GM18868 (cell line): Measurements from ENCODE around the gene COL12A1.

Source experiments
- ATAC-seq: cut with Tn5 transposase; IDR thresholded peaks from one replicate; pipeline ENCODE4 v1.9.1; 2021; ENCODE audit warnings: mild to moderate bottlenecking, moderate library complexity; ENCODE audit not compliant: unreplicated experiment

The COL12A1 gene

DNA sequence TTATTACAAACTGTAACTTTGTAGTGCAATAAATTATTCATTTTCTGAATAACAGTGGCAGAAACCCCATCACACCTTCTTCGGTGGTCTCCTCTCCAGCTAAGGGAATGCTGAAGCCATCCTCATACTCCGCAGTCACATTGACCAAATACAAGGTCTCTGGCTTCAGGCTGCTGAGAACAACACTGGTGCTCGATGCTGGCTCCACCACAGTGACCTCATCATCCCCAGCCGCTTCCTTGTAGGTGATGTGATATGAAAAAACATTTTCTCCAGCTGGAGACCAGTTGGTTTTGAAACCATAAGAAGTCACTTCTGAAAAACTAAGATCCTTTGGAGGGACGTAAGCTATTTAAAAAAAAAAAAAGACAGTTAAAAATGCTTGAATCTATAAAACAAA, 25.0 kb downstream of the COL12A1 start:
- no peak for ATAC-seq

DNA sequence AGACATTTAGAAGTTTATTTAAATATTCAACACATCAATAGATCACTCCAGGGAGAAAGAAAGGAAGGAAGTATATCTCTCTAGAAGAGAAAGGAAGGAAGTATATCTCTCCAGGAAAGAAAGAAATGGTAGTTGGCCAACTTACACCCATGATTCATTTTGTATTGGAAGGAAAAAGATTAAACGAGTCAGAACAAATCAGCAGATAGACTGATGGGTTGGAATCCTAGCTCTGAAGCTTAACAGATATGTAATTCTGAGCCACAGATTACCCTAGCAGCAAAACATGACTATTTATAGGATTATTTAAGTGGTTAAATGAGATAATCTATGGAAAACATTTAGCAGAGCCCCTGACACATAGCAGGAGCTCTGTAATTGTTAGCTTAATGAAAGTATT, 27.1 kb downstream of the COL12A1 start:
- no peak for ATAC-seq

DNA sequence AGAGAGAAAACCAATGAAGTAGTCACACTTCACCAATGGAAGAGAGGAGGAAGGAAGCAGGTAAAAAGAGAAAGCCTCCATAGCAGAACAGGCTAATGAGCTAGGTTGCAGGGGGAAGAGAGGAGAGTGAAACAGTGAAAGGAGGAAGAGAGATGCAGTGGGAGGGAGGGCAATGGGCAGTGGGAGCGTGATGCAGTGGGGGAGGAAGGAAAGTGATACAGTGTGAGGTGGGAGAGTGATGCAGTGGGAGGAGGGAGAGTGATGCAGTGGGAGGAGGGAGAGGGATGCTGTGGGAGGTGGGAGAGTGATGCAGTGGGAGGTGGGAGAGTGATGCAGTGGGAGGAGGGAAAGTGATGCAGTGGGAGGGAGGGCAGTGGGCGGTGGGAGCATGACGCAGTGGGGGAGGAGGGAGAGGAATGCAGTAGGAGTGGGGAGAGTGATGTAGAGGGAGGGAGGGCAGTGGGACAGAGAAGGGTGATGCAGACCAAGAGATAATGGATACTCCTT, 29.7 kb downstream of the COL12A1 start:
- no peak for ATAC-seq

DNA sequence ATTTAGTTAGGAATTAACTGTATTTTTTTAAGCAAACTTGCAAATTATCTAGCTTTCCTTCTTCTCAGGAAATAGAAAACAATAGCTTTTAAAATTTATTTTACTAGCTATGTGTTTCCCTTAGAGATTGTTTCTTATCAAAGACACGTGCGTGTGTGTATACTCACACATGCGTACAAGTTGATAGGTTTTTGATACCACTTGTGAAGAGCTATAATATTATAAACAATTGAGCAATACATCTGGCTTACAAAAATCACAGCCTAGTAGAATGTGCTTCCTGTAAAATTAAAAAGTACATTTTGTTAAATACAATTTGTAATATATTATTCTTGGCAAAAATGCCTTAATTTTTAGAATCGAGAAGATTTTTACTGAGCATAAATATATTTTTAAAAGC, 33.9 kb downstream of the COL12A1 start:
- no peak for ATAC-seq

DNA sequence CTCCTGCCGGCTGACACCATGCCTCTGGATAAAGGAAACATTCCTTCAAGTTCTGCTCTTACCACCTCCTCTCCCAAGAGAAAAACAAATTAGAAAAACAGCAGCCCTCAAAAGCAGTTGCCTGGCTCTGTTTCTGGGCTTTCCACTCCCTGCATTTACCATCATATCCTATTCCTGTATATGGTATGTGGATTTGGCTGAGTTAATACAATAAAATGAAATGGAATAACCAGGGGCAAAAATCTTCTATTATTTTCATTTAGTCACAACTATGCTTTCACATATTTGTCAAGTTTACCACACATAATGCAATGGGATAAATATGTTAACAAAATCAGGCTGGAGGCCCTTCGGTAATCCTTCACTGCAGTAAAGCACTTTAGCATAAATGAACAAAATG, 34.3 kb downstream of the COL12A1 start:
- no peak for ATAC-seq

DNA sequence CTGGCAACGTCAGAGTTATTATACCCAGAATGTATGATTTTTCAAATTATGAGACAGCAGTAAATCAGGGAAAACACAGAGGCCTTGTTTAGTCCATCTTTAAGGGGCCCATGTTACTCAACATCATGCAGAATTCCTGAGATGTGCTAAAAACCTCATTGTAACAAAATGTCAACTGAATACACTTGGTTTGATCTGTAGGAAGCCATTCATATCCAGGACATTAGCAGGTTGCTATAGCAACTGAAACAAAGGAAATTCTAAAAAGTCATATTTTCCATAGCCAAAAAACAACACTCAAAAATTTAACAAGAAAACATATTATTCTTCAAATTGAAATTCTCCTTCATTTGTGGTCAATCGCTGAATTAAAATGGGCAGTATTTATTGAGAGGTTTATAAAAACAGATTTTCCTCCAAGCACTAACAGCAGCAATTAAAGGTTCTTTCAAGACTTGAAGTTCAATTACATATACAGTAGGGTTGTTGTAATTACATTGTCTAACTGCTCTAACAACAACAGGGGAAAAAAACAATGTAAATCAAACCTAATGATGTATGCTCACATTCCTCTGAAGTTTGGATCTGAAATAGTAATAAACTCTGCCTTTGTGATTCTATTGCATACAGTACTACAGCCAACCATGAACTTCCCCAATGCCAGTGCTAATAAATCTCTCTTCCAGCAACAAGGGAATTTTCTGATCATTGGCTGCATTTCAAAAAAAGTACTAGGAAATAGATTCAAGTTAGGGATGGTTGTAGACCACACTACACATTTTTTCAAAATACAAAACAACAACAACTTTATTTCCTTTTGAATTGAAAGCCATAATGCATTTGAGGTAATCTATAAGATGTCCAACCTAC, 34.9 kb downstream of the COL12A1 start:
- no peak for ATAC-seq

DNA sequence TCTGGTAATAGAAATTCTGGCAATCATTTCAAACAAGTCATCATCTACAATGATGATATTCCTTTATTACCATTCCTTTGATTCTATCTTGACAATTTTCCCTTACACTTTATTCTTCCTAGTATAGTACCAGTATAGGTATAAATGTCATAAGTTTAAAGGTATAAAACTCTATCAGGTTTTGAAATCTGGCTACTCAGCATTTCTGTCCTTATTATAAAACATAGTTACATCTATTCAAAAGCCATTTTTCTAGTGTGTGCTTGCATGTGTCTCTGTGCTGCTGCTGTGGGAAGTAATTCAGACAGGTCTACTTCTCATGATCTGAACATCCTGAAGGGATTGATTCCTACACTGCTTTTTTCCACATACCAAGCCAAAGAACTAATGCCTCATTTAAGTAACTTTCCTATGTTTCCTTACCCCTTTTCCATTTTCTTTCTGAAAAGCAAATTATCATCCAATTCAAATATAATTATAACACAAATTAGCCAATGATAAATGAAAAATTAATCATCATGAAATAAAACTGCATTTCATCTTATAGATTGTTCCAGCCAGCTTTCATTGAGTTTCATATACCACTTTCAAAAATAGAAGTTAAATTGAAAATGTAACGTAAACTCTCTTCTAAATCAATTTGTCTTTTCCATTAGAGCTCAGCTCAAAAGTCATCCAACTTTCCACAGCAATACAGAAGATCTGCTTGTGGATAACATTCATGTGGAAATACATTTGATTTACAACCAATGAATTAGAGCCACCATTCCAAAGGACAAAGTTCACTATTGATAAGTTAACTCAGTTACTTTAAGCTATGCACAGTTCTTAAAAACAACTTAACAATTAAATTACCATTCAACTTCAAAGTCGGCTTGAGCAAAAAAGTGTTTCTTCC, 35.9 kb downstream of the COL12A1 start:
- no peak for ATAC-seq

DNA sequence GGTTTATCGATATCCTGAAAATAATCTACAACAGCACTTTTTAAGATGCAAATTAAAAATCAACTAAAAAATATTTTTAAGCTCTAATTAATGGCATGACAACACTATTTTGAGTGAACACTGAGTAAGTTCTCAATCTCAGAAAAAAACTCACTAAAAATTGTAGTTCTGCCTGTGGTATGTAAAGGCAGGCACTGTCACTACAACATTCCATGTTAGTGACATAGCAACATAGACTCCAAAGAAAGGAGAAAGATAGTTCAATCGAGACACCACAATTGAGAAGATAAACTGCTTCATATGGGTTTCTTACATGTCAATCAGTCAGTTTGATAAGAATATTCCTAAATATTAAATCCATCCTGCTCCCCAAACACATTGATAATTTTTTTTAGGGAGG, 38.0 kb downstream of the COL12A1 start:
- no peak for ATAC-seq

DNA sequence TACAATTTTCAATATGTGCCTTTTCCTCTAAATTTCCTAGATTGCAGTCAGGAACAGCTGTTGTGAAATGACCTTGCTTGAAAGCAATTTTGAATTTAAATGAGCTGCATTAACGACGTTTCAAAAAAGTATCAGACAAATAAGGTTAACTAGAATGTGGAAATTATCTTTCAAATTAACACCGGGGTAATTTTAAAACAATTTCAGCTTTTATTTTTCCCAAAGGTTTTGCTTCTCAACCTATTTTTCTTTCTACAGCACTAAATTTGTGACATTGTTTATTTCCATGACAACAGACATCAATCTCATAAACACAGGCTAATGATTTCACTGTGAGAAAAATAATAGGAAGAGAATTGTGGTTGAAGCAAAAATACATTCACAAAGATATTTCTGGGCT, 38.5 kb downstream of the COL12A1 start:
- no peak for ATAC-seq

DNA sequence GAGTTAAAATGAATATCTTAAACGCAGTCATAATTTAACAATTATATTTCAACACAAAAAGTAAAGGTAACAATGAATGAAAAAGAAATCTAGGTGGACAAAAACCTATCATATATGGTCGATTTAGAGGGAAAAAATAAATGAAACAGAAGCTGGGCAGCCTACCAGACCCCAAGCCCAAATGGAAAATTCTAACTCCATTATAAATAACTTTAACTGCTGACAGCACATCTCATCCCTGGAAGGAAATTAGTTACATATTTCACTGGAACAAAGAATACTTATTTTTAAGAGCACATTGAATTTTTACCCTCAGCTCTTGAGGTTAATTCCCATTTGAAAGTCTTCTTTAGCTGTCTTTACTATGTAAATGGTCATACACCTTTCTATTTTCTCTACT, 39.1 kb downstream of the COL12A1 start:
- ATAC-seq = no peak

DNA sequence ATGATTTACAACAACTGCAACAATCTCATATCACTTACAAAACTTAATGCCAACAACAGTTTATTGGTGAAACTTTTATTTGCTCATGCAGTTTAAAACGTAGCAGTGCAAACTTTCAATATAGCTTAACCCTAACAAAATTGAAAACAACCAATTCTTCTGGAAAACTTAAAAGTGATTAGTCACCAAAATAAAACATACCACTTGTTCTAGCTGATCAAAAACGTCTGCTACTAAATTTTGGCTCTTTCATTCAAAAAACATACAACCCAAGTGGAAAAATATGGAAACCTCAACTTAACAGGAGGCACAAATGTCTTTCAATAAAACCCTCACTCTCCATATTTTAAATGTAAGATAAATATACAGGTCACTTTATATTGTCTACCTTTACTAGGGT, 39.6 kb downstream of the COL12A1 start:
- no peak for ATAC-seq

DNA sequence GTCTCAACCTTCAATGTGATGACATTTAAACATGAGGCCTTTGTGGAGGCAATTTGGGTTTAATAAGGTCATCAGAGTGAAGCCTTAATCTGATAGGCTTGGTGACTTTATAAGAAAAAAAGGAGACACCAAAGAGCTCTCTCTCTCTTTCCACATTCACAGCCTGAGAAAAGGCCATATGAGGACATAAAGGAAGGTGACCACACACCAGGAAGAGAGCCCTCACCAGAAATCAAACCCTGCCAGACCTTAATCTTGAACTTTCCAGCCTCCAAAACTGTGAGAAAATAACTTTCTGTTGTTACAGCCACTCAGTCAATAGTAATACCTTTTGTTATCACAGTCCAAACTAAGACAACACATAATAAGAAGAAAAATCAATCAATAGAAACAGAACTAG, 47.7 kb downstream of the COL12A1 start:
- no peak for ATAC-seq

DNA sequence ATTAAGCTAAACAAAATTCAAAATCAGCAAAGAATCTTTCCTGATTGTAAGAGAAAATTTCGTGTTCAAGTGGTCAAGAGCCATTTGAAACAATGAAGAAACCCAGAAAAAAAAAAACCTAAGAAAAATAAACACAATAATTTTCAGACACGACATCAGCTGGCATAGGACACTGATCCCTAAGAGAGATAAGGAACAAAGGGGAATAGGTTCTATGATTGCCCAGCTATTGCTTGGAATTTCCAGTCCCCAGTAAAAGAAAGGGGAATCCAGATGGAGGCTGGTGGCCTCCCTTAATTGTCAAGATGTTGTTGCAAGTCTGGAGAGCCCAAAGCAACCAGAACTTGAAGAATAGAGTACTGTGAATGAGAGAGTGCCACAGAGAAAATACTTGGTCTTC, 48.5 kb downstream of the COL12A1 start:
- ATAC-seq = no peak

DNA sequence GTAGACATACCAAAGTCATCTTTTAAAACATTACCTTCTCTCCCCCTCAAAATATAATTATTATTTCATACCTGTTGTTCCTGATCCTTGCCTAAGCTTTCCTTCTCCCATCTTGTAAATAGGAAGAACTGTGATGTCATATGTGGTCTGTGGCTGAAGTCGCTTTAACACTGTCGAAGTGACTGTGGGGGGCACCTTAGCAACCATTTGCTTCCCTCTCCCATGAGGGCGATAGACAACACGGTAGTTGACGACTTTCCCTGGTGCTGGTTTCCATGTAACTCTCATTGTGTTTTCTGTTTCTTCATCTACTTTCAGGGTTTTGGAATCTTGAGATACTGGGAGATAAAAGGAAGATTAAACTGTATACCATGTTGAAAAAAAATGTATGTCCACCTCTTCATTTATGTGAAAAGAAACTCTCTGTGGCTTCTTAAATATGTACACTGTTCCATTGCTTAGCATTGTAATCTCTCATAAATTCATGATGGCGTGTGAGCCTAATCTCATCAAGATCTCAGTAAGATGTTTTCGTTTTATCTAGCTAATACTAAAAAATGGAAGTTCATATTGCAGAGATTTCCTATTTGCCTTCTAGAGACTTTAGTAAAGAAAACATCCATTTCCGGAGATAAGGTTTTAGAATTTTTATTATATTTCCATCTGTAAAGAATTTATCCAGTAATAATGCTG, 49.5 kb downstream of the COL12A1 start:
- ATAC-seq = no peak

DNA sequence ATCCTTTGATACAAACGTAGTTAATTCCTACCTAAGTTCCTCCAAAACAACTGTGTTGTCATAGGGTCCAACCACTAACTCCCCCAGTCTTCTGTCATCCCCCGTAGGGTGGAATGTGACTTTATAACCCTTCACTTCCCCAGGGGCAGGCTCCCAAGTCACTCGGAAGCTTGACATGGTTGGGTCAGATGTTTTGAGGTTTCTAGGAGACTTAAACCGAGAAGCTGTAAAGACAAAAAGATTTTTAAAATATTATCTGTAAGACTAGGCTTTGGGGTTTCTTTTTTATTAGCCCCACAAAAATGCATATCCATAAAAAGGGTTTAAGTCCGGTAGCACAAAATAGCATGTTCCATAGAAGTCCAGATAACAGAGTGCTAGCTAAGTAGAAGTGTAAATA, 50.2 kb downstream of the COL12A1 start:
- ATAC-seq = no peak

DNA sequence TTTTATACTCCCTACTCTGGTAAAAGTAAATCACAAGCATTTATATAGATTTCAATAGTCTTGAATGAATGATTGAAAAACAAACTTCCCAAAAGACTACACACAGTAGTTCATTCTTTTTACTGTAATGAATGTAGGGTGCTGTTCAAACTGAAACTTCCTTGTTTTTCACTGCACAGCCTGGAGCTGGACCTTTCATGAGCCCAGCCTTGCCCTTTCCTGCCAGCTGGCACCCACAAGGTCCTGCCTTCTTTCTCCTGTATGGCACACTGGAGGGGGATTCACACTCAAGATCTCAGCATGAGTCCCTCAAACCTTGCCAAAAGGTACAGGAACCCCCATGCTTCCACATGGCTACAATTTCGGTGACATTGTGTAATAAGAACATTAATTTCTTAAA, 50.9 kb downstream of the COL12A1 start:
- no peak for ATAC-seq

DNA sequence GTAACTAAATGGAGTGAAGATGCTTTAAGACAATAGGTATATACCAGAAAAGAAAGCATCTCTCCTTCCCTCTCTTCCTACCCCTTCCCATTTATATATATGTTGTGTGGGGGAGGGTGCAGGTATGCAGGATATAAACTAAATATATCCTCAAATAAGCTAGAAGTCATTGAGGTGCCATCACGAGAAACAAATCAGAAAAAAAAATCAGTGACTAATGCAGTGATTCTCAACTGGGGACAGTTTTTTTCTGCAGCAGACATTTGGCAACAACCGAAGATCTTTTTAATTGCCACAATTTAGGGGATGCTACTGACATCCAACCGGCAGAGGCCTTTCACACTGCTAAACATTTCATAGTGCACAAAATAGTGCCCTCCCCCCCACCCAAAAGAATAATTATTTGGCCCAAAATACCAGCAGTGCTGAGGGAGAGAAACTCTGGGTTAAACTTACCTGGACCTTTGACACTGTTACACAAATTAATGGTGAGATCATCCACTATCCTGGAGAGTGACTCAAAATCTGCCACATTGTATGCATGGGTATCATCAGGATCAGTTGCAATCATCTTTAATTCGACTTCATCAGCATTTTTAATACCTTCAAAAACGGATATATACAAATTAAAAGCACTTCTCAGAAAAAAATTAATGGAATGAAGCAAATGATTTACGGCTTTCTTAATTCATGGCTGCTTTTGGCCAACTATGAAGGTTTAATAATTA, 55.0 kb downstream of the COL12A1 start:
- ATAC-seq = no peak

DNA sequence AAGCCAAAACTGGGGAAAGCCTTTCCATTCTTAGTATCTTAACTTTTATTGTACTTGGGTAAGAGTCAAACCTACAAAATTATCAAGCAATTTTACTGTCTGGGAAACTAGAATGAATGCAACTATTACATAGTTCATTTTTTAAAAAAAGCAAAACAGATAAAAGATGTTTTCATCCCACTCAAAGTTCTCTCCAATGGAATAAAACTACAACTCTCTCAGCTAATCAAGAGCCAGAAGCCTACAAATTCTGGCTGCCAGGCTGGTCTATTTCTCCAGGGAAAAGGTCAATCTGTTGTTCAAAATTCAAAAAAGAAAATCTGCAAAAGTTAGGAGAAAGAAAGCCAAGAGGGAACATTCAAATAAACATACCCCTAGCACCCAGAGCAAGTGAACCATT, 56.2 kb downstream of the COL12A1 start:
- ATAC-seq = no peak

DNA sequence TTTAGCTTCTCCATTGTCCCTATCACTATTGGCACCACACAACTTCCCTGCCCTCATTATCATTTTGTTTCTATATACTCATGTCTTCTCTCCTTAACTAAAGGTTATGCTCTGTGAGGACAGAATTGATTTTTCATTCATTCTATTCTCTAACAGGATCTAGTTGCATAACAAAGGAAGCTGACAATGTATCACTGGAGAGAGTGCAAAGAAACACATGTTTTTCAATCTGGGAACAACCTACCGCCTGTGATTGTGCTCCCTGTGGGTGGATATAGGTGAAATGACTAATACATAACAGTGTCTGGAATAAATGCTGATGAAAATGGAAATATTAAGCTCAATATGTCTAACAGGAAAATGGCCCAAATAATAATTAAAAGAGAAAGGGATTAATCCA, 56.6 kb downstream of the COL12A1 start:
- no peak for ATAC-seq

DNA sequence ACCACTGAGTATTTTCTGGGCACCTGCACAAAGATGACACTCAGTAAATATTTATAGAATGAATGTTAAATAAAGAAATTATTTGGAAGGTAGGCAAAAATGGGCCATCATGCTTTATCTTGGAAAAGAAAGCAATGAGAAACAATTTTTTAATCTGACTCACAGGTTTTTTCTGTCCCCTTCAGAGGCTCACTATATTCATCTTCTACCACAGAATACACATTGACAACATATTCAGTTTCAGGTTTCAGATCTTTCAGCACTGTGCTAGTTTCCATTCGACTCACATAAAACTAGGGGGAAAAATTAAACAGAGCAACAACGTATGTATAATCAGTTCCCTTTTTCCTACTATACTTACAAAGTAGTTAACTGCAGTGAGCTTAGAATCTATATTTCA, 58.3 kb downstream of the COL12A1 start:
- peak; percentile 99 for ATAC-seq

DNA sequence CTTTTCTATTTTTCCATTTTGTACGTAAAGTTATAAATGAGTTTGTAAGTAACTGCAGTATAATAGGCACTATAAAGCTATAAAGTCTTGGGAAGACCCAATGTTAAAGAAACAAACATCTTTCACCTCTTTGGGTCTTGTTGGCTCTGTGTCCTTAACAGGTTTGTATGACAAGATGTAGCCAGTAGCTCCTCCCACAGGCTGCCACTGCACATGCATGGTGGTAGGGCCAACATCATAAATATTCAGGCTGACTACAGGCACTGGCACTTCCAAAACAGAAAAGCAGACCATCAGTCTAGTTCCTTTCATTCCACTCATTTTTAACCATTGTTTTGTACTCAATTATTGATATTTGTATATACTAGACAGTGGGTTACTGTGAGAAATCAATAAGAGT, 59.9 kb downstream of the COL12A1 start:
- no peak for ATAC-seq
